ENCODE results near the gene NPAS3. TPM values are rescaled to one million over a fixed set of nuclear protein-coding genes. Genes with fewer than 3 reads are reported as not detected.

Gene NPAS3
- total RNA-seq, 4 donors from 2014 or later = 0.51 to 15.2 (median 6.6) TPM

- DNase-seq = no peak
- H3K27me3 ChIP-seq = no peaks in the 10 kb centered on the region
- H3K36me3 ChIP-seq = no peaks in the 10 kb centered on the region
- no peaks in the 10 kb centered on the region for H3K9me3 ChIP-seq
- TF ChIP-seq POLR2A (IDR thresholded peaks at IDR 0.05) (no peak), CTCF (IDR thresholded peaks at IDR 0.05) (no peak)
- no peaks in the 10 kb centered on the region for H3K4me1 ChIP-seq
- intact Hi-C loops (cut with DNase I; ENCODE audit: low total_unique reads) = no loop called here
- H3K27ac ChIP-seq = no peak overlapping the region
- H3K4me3 ChIP-seq = no peak overlapping the region
Observed at GRCh38 chr14:33323979-33324378, 385.3 kb downstream of the NPAS3 start.

- Histone ChIP-seq H3K9me3 (no peaks in the 10 kb centered on the region), H3K4me3 (no peak overlapping the region), H3K27me3 (no peaks in the 10 kb centered on the region), H3K36me3 (no peaks in the 10 kb centered on the region), H3K27ac (no peak overlapping the region), H3K4me1 (no peaks in the 10 kb centered on the region)
- no peak for TF ChIP-seq CTCF (IDR thresholded peaks at IDR 0.05)
- no peak for TF ChIP-seq POLR2A (IDR thresholded peaks at IDR 0.05)
- intact Hi-C loops (cut with DNase I; ENCODE audit: low total_unique reads) = no loop called here
- no peak for DNase-seq
Observed at GRCh38 chr14:33331176-33331949, 392.7 kb downstream of the NPAS3 start.

- no peaks in the 10 kb centered on the region for H3K36me3 ChIP-seq
- no peak overlapping the region for H3K4me3 ChIP-seq
- intact Hi-C loops (cut with DNase I; ENCODE audit: low total_unique reads) = no loop called here
- no peaks in the 10 kb centered on the region for H3K4me1 ChIP-seq
- TF ChIP-seq CTCF (IDR thresholded peaks at IDR 0.05) (no peak), POLR2A (IDR thresholded peaks at IDR 0.05) (no peak)
- H3K27me3 ChIP-seq = no peaks in the 10 kb centered on the region
- H3K27ac ChIP-seq = no peak overlapping the region
- H3K9me3 ChIP-seq = no peaks in the 10 kb centered on the region
- DNase-seq = no peak
Observed at GRCh38 chr14:33332497-33332896, 393.8 kb downstream of the NPAS3 start.

GRCh38 chr14:33335366-33335765 lies 396.7 kb downstream of the NPAS3 start:
- Histone ChIP-seq H3K27me3 (no peaks in the 10 kb centered on the region), H3K36me3 (no peaks in the 10 kb centered on the region), H3K4me3 (no peak overlapping the region), H3K9me3 (no peaks in the 10 kb centered on the region), H3K4me1 (no peaks in the 10 kb centered on the region), H3K27ac (no peak overlapping the region)
- TF ChIP-seq CTCF (IDR thresholded peaks at IDR 0.05) (no peak), POLR2A (IDR thresholded peaks at IDR 0.05) (no peak)
- no peak for DNase-seq
- intact Hi-C loops (cut with DNase I; ENCODE audit: low total_unique reads) = no loop called here

- no peak for TF ChIP-seq POLR2A (IDR thresholded peaks at IDR 0.05)
- TF ChIP-seq CTCF (IDR thresholded peaks at IDR 0.05) = no peak
- no peaks in the 10 kb centered on the region for H3K27me3 ChIP-seq
- H3K36me3 ChIP-seq = no peaks in the 10 kb centered on the region
- intact Hi-C loops (cut with DNase I; ENCODE audit: low total_unique reads) = no loop called here
- no peak overlapping the region for H3K4me3 ChIP-seq
- H3K4me1 ChIP-seq = no peaks in the 10 kb centered on the region
- DNase-seq = no peak
- H3K27ac ChIP-seq = no peak overlapping the region
- H3K9me3 ChIP-seq = no peaks in the 10 kb centered on the region
Observed at GRCh38 chr14:33342299-33342974, 403.8 kb downstream of the NPAS3 start.

Data from uterus (tissue), 4 donors.